CD4-positive, alpha-beta T cell (primary cell): ENCODE results near the gene PPOX. TPM values are rescaled to one million over a fixed set of nuclear protein-coding genes. Genes with fewer than 3 reads are reported as not detected.
A peak's percentile ranks its signal among the peaks of the same experiment; 100 is the strongest.

ENCODE experiments used
- ATAC-seq: fragments of 200-7000 bp; cut with Tn5 transposase; one replicate; pipeline ENCODE4 v1.10.0; 2022; ENCODE audit warnings: mild to moderate bottlenecking; ENCODE audit not compliant: poor library complexity
- CTCF ChIA-PET: fragments of 350-600 bp; sonication (Branson Sonifier 250); formaldehyde crosslinking; loops from one replicate; lab custom pipeline; 2021; ENCODE audit warnings: antibody characterized with exemption, inconsistent platforms; lab: Charles Lee
- POLR2A ChIA-PET: fragments of 350-600 bp; sonication (Branson Sonifier 250); formaldehyde crosslinking; loops from one replicate; lab custom pipeline; 2021; ENCODE audit warnings: antibody characterized with exemption, inconsistent platforms; lab: Charles Lee
- DNase-seq, 14 experiments: peaks; one replicate each; pipeline ENCODE4 v3.0.0-alpha.2; 2013 to 2020; ENCODE audit warnings: mixed read lengths in 2 of 14
- H3K27ac ChIP-seq, 2 donors: one replicate each; pipeline versions ENCODE4 v1.5.1 to v1.7.0; 2013; ENCODE audit warnings: low read length in 2 of 2, low read depth in 1 of 2, mild to moderate bottlenecking in 1 of 2
- H3K27me3 ChIP-seq, 2 experiments: 1 replicate in 1 of 2; 2 replicates in 1 of 2; pipeline versions ENCODE4 v1.6.1 to v1.7.0; 2013; ENCODE audit warnings: low read length in 2 of 2, control low read depth in 1 of 2, mild to moderate bottlenecking in 1 of 2, moderate library complexity in 1 of 2; ENCODE audit not compliant: insufficient read depth in 2 of 2, control insufficient read depth in 1 of 2
- H3K36me3 ChIP-seq: one replicate; pipeline ENCODE4 v1.6.1; 2013; ENCODE audit warnings: low read length, control low read depth; ENCODE audit not compliant: insufficient read depth
- H3K4me1 ChIP-seq: one replicate; pipeline ENCODE4 v1.6.1; 2013; ENCODE audit warnings: low read length, control low read depth; ENCODE audit not compliant: insufficient read depth
- H3K4me3 ChIP-seq: one replicate; pipeline ENCODE4 v1.5.1; 2013; ENCODE audit warnings: mild to moderate bottlenecking, low read length, moderate library complexity
- H3K9me3 ChIP-seq, 2 experiments: 1 replicate in 1 of 2; 2 replicates in 1 of 2; pipeline versions ENCODE4 v1.6.1 to v1.7.0; 2013; ENCODE audit warnings: low read length in 2 of 2, mild to moderate bottlenecking in 2 of 2, control low read depth in 1 of 2, moderate library complexity in 1 of 2; ENCODE audit not compliant: control insufficient read depth in 1 of 2, insufficient read depth in 1 of 2
- H3K27ac Mint-ChIP-seq: one replicate; pipeline ENCODE4 v1.8.0; 2020; ENCODE audit warnings: mixed read lengths
- H3K27me3 Mint-ChIP-seq: one replicate; pipeline ENCODE4 v1.8.0; 2021; ENCODE audit warnings: mixed read lengths
- H3K36me3 Mint-ChIP-seq: one replicate; pipeline ENCODE4 v1.8.0; 2021; ENCODE audit warnings: low read depth, mixed read lengths
- H3K4me1 Mint-ChIP-seq: one replicate; pipeline ENCODE4 v1.8.0; 2021; ENCODE audit warnings: low read depth, mixed read lengths
- H3K4me3 Mint-ChIP-seq: one replicate; pipeline ENCODE4 v1.8.0; 2020; ENCODE audit warnings: mild to moderate bottlenecking, mixed read lengths
- H3K9me3 Mint-ChIP-seq: one replicate; pipeline ENCODE4 v1.8.0; 2020; ENCODE audit warnings: mixed read lengths
- CTCF ChIP-seq: fragments of 200-600 bp; IDR thresholded peaks from one replicate; pipeline ENCODE4 v1.8.0; 2022; ENCODE audit warnings: antibody characterized with exemption, mild to moderate bottlenecking
- intact Hi-C, 2 experiments: fragments of 100-400 bp; cut with DNase I in 1 of 2; cut with micrococcal nuclease in 1 of 2; formaldehyde crosslinking; loops; one replicate each; pipeline versions ENCODE4 v1.15.1 to v1.9.0; 2023 to 2025; cut with DNase I, micrococcal nuclease
- total RNA-seq, 174 experiments: library from RNA in 2 of 174; stranded (reverse) in 2 of 174; gene quantifications; one replicate each; pipeline ENCODE4 v1.2.3 and lab custom pipeline; 2021 to 2026

PPOX gene
- total RNA-seq, 2 experiments from 2014 or later, result 28.6 to 31.5 TPM

GRCh38 chr1:161138431-161138830, 27.8 kb upstream of the PPOX start:
- H3K4me1 ChIP-seq, result peaks cover 14% of the 10 kb centered on the region
- TF ChIP-seq CTCF, result no peak
- ATAC-seq (no peak), DNase-seq (no peak)
- no peaks in the 10 kb centered on the region for H3K9me3 Mint-ChIP-seq
- no peaks in the 10 kb centered on the region for H3K27me3 Mint-ChIP-seq
- H3K9me3 ChIP-seq, result no peaks in the 10 kb centered on the region
- intact Hi-C loops, result loop anchor here in 1 of 2 experiments (10.0 kb wide), 1 partner anchor 854 kb away; the partner anchor contains the start of gene PEX19
- H3K4me3 ChIP-seq, result no peak overlapping the region
- H3K36me3 Mint-ChIP-seq, result no peaks in the 10 kb centered on the region
- H3K4me1 Mint-ChIP-seq, result peaks cover 6% of the 10 kb centered on the region
- H3K27ac ChIP-seq, result no peak overlapping the region
- no peak overlapping the region for H3K4me3 Mint-ChIP-seq
- H3K27ac Mint-ChIP-seq, result peak overlapping the region; percentile 50
- ChIA-PET POLR2A (interaction anchor here (1.0 to 3.3 kb wide), 3 partner anchors 11 to 21 kb away, joined by 4 to 11 read pairs (median 4); partner anchors contain the start of genes NIT1, PFDN2 and UFC1), CTCF (interaction anchor here (0.7 to 1.3 kb wide), 3 partner anchors 41 to 67 kb away, joined by 3 to 5 read pairs (median 3); no protein-coding TSS in a partner anchor)
- no peaks in the 10 kb centered on the region for H3K27me3 ChIP-seq
- no peaks in the 10 kb centered on the region for H3K36me3 ChIP-seq

- Histone ChIP-seq H3K36me3 (no peaks in the 10 kb centered on the region), H3K9me3 (no peaks in the 10 kb centered on the region), H3K27me3 (no peaks in the 10 kb centered on the region), H3K4me3 (no peak overlapping the region), H3K4me1 (peaks cover 2% of the 10 kb centered on the region), H3K27ac (no peak overlapping the region)
- peak; percentile 72 for ATAC-seq
- H3K4me1 Mint-ChIP-seq, result peaks cover 6% of the 10 kb centered on the region
- POLR2A ChIA-PET, result no interaction called here
- H3K36me3 Mint-ChIP-seq, result no peaks in the 10 kb centered on the region
- CTCF ChIA-PET, result interaction anchor here (1.0 to 1.3 kb wide), 3 partner anchors 15 to 86 kb away, joined by 3 to 5 read pairs (median 3); no protein-coding TSS in a partner anchor
- no peaks in the 10 kb centered on the region for H3K27me3 Mint-ChIP-seq
- H3K4me3 Mint-ChIP-seq, result no peak overlapping the region
- H3K9me3 Mint-ChIP-seq, result no peaks in the 10 kb centered on the region
- TF ChIP-seq CTCF, result peak; percentile 67
- peak in 8 of 14 experiments; percentile 26 to 73 (median 50) for DNase-seq
- intact Hi-C loops, result loop anchor here in 1 of 2 experiments (2.0 to 10.0 kb wide), 3 partner anchors 143 to 855 kb away; partner anchors contain the start of gene PEX19
- H3K27ac Mint-ChIP-seq, result no peak overlapping the region
These were observed 26.5 kb upstream of the PPOX start for GRCh38 chr1:161139766-161140165.

- Histone ChIP-seq H3K9me3 (no peaks in the 10 kb centered on the region), H3K4me1 (no peaks in the 10 kb centered on the region), H3K27ac (no peak overlapping the region), H3K27me3 (no peaks in the 10 kb centered on the region), H3K36me3 (no peaks in the 10 kb centered on the region), H3K4me3 (no peak overlapping the region)
- Mint-ChIP-seq H3K4me3 (no peak overlapping the region), H3K4me1 (peaks cover 6% of the 10 kb centered on the region), H3K9me3 (no peaks in the 10 kb centered on the region), H3K27me3 (no peaks in the 10 kb centered on the region), H3K27ac (no peak overlapping the region), H3K36me3 (no peaks in the 10 kb centered on the region)
- no peak for TF ChIP-seq CTCF
- POLR2A ChIA-PET, result interaction anchor here (0.7 to 1.5 kb wide), 2 partner anchors 8 to 13 kb away, joined by 3 to 5 read pairs; partner anchors contain the start of gene UFC1
- no peak for ATAC-seq
- DNase-seq, result no peak
- CTCF ChIA-PET, result interaction anchor here (0.8 kb wide), 1 partner anchor 69 kb away, joined by 4 read pairs; no protein-coding TSS in a partner anchor
- intact Hi-C loops, result loop anchor here in 1 of 2 experiments (2.0 to 10.0 kb wide), 2 partner anchors 144 to 646 kb away; no protein-coding TSS in a partner anchor
These were observed 25.3 kb upstream of the PPOX start for GRCh38 chr1:161140755-161141400.
